HG03095 (cell line): ENCODE measurements around the gene ARCN1.

Source experiments
- ATAC-seq: cut with Tn5 transposase; IDR thresholded peaks from one replicate; pipeline ENCODE4 v1.9.1; 2021; ENCODE audit warnings: moderate library complexity; ENCODE audit not compliant: unreplicated experiment

The ARCN1 gene

DNA sequence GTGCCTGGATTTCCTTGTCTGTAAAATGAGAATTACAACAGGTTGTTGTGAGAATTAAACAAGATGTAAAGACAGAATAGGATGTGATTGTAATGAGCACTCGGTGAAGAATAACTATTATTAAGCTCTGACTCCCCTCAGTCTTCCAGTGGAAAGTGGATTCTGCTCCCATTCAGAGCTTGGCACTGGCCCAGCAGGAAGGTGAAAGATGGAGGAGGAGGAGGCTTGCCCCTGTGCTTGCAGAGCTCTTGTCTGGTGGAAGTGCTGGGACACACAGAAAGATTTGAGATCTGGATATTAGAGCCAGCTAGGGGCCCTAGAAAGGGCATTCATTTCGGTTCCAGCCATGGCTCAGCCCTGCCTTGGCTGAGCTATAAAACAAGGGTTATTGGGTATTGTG is 63.4 kb downstream of the ARCN1 start:
- ATAC-seq: no peak

DNA sequence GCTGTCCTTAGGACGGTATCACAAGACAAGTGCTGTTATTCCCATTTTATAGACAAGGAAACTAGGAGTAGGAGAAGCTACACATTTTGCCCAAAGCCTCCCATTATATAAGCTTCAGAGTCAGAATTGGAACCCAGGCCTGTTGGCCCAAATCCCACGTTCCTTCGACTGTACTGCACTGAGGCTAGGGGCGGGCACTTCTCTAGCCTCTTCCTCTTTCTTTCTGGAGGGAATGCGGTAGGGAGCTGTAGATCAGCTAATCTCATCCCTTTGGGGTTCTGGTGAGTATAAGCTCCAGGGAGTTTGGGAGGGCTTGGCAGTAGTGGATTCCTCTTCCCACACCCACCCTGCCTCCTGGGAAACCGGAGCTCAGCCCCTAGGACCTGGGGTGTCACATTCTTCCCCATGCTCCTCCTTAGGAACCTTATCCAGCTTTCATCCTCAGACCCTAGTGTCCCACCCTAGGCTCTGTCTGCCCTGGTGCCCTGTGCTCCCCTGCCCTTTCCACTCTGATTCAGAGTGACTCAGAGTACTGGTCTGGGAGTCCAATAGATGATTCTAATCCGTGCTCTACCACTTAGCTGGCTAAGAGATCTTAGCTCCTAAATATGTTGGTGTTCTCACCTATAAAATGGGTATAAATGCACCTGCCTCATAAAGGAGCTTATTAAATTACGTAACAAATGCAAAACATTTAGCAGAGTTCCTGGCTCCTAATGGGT is 64.5 kb downstream of the ARCN1 start:
- ATAC-seq: no peak

DNA sequence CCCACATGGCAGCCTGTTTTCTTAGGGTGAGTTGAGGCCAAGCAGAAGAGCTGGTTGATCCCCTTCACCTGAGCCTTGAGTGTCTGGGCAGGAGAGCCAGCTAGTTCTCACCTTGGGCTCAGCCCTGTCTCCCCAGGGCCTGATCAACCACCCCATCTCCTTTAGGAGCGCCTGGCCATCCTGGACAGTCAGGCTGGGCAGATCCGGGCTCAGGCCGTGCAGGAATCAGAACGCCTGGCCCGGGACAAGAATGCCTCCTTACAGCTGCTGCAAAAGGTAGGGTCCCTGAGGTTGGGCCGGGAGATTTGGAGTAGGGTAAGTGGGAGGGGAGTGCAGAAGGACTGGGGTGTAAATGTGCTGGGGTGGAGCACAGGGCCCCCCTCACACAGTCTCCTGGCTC is 66.5 kb downstream of the ARCN1 start:
- ATAC-seq: no peak

DNA sequence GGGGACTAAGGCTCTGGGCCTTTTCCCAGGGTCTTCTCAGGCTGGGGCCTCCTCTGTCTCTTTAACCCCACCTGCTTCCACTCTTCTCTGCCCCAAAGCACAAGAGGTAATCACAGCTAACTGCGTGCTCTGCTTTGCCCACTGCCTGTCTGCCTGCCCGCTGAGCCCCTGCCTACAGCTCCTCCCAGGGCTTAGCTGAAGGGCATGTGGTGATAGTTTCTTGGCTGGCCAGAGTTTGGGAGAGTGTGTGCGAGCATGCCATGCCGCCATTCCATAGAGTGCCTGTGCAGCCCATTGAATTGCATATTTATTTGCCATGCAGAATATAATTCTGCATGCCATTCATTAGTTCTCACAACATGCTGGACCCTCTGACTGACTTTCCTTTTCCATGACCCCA is 67.7 kb downstream of the ARCN1 start:
- ATAC-seq: no peak

DNA sequence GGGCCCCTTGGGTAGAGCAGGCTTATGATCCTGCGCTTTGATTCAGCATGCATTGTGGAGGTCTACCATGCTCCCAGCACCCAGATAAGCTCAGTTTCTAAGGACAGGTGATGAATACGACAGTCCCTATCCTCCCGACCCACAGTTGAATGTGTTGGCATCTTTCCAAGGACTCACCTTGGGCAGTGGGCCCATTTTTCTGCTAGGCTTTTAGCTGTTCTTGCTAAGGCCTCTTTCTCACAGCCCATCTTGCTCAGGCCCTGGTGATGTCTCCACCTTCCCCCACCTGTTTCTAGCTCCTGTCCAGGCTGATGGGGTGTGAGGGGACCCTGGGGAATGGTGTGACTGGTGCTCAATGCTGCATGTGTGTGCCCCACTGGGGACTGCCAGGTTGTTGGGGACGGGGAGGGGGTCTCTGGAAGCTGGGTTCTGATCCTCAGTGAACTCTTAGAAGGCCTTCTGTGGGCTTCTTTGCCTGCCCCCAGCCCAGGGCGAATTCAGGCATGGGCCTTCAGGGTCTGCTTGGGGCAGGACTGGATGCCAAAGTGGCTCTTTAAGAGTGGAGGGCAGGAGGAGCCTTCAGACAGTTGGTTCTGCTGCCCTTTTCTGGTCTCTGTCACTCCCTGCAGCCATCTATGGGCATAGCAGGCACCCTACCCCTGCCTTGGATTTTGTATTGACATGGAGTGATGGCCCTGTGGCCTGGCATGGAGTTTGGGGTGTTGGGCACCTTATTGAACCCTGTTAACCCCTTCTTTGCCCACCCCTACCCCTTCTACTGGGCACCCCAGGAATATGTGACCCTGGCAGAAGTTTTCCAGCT is 68.3 kb downstream of the ARCN1 start:
- ATAC-seq: no peak

DNA sequence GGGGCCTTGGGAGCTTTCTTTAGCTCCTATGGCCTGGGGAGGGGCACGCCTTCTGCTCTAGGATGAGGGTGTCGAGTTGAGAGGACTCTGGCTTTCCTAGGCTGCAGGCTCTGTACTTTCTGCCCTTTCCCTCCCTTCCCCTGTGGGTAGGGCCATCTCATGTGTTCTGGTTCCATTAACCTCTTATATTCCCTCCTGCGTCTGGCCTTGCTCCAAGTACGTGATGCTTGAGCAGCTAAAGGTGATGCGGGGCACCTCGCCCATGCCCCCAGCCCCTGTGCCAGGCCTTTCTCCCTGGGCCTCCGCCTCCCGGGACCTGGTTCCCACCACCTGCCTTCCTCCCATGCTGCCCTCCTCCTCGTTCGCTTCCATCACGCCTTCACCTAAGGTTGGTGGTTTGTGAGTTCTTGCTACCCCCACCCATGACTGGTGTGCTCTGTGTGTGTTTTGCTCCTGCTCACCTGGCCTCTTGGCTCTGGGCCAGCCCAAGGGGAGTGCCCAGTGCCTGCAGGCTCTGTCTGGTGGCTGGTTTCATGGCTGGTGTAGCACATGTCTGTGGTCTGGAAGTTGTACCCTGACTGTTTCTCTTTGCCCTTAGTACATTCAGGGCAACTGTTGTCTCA is 69.3 kb downstream of the ARCN1 start:
- ATAC-seq: no peak

DNA sequence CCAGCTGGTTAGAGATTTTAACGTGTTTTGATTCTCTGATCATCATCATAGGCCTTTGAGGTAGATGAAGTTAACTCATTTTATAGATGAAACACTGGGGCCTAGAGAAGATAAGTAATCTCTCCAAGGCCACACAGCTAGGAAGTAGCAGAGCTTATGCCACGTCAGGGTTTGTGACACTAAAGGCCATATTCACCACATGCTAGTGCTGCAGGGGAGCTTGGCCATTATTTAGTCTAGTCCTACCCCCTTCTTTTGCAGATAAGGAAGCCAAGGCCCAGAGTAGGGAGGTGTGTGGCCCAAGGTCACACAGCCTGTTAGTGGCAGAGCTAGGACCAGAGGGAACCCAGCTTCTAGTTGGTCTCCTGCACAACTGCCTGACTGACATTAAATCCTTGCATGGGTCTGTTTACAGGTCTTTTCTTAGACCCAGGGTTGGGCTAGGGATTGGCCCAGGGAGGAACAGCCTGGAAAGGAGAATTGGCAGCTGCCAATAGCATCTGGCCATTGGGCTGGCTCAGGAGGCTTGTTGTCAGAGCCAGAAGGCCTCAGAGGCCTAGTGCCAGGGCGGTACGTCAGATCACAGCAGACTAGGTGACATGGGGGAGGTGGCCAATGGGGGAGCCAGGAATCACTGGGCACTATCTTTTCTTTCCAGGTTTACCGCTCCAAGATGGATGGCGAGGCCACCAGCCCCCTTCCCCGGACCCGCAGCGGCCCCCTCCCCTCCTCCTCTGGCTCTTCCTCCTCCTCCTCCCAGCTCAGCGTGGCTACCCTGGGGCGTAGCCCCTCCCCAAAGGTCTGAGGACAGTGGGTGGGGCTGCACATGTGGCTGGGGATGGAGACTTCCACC is 71.2 kb downstream of the ARCN1 start:
- no peak for ATAC-seq

DNA sequence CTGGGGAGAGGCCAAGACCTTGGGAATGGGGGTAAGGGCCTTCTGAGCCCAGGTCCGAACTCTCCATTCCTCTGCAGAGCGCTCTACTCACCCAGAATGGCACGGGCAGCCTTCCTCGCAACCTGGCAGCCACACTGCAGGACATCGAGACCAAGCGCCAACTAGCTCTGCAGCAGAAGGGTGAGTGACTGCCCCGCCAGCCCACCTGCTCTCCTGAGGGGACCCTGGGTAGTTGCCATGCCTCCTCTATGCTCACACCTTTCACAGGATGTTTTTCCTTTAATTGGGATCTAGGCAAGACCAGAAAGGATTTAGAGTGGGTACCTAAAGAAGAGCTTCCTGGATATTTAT is 71.8 kb downstream of the ARCN1 start:
- ATAC-seq: no peak

DNA sequence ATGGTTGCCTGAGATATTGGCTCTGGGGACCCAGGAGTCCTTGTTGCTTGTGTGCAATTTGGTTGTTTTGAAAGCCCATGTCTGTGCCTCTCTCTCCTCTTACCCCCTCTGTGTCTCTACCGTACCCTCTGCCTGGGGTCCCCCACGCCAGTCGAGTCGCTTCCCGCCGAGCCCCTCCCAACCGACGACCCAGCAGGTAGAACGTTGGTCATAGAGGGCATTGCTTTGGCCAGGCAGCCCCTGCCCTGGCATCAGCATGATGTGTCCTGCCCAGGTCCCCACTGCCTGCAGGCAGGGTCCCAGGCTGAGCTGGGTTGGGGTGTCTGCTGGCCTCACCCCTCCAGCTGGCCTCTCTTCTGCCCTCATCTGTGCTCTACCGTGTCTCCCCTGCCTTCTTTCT is 72.3 kb downstream of the ARCN1 start:
- ATAC-seq: no peak

DNA sequence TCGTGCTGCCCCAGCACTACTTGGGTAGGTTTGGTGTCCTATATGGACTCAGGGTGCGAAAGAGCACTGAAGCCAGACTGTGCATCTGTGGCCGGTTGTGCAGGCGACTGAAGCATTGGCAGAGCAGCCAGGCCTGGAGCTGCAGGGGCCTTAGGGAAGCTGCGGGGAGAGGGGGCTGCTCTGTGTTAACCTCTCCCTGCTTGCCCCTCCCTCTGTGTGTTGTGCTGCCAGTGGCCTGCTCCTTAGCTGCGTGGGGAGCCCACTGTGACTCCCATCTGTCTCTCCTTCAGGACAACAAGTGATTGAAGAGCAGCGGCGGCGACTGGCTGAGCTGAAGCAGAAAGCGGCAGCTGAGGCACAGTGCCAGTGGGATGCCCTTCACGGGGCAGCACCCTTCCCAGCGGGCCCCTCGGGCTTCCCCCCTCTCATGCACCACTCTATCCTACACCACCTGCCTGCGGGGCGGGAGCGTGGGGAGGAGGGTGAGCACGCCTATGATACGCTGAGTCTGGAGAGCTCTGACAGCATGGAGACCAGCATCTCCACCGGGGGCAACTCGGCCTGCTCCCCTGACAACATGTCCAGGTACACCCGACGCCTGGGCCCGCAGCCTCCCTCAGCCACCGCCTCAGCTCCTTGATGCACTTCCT is 73.0 kb downstream of the ARCN1 start:
- ATAC-seq: no peak

DNA sequence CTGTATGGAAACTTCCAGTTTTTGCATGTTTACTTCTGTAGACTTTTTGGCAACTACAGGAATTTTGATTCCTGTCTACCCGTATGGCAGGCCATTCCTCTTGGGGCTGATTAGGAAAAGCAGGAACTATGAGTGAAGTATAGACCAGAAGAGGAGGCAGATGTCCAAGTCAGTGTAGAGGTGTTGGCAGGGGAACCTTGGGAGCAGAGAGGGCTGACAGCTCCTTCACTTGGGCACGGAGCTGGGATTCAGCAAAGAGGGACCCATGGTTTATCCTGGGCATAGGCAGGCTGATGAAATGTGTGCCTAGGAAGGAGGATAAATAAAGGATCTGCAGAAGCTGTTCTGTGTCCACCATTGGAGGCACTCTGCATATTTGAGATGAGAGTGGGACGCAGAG is 74.2 kb downstream of the ARCN1 start:
- ATAC-seq: no peak

DNA sequence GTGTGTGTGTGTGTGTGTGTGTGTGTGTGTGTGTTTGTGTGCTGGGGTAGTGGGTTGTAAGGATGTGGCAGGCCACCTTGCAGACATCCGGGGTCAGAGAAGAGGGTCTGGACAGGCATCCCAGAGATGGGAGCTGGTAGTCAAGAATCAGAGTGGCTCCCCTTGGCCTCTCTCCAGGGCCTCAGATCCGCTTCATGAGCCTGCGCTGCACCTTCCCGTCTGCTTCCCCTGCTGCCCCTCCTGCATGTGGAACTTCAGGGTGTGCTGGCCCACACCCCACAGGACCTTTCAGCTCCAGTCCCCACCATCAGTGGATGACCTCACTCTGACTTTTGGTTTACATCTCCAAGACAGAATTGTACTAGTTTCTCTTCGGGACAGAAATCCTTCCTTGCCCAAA is 76.1 kb downstream of the ARCN1 start:
- ATAC-seq: no peak

DNA sequence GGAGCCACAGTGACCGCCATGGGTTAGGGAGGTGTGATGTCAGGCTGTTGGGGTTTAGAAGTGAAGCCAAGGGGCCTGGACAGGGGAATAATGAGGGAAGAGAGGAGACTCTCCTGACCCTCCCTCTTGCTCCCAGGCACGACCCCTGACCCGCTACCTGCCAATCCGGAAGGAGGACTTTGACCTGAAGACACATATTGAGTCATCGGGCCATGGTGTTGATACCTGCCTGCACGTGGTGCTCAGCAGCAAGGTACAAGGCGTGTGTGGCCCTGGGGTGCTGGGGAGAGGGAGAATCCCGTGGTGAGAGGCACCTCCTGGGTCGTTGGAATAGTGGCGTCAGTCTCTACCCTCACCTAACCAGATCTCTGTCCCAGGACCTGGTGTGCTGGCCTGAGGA is 77.7 kb downstream of the ARCN1 start:
- ATAC-seq: no peak

DNA sequence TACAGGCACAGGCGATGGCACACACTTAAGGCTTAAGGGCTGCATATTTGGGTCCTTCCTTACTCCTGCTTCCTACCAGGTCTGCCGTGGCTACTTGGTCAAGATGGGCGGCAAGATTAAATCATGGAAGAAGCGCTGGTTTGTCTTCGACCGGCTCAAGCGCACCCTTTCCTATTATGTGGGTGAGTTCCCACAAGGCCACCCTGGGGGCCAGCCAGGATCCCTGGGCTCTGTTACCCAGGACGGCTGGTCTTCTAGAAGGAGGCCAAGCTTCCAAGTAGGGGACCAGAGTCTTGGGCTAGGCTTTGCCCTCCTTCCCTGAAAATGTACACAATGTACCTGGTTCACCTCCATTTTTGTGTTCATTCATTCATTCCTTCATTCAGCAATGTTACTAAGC is 78.2 kb downstream of the ARCN1 start:
- no peak for ATAC-seq

DNA sequence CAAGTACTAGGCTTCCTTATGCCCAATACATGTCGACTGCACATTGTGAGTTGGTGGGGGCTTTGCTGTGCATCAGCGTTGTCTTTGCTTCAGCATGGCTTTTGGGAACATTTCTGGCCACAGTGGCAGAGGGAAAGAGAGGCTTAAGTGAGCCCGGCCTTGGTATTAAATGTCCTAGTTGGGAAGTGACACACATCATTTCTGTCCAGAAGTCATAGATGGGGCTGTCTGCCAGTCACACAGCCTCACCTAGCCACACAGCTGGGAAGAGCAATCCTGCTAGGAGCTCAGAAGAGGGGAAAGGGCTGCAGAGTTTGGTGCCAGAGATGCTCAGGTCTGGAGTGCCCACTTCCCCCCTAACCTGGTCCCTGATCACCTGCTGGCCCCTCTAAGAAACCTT is 79.6 kb downstream of the ARCN1 start:
- ATAC-seq: no peak
